Transverse colon (tissue), 3 donors: ENCODE measurements around the gene ENPP5.

Experiments used
- POLR2A ChIP-seq: fragments of 450-650 bp; IDR thresholded peaks from one replicate; pipeline ENCODE4 v1.6.1; 2016; ENCODE audit warnings: antibody characterized with exemption, mild to moderate bottlenecking, moderate library complexity
- POLR2AphosphoS5 ChIP-seq, 3 donors: sonication (generic); formaldehyde crosslinking; IDR thresholded peaks; one replicate each; pipeline ENCODE4 v1.6.1; 2016; ENCODE audit warnings: antibody characterized with exemption in 3 of 3

GRCh38 chr6:46128476-46128875, 42.3 kb downstream of the ENPP5 start:
- TF ChIP-seq POLR2A, result no peak
- TF ChIP-seq POLR2AphosphoS5 (IDR thresholded peaks at IDR 0.05), result no peak
